Inflammatory macrophage (primary cell): ENCODE results near the gene ADAMTS6.

ENCODE experiments used
- DNase-seq, 2 donors: peaks; one replicate each; pipeline ENCODE4 v3.0.0-alpha.2; 2020 to 2022

Gene ADAMTS6

DNA sequence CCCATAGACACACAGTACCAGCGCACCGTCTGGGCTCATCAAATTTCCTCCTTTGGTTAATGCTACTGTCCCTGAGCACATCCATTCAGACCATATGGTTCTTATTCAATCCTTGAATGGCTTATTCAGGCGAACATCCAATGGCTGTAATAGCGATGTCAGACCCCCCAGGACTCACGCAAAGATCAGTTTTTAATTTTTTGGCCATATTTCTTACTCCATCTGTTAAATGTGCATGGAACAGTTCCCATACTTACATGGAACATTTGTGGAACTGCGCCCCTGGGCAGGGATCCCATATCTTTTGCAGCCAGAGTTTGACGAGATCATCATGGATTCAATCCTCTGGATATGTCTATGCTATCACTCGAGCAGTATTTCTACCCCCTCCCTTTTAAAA, 213.2 kb downstream of the ADAMTS6 start:
- DNase-seq, result no peak

DNA sequence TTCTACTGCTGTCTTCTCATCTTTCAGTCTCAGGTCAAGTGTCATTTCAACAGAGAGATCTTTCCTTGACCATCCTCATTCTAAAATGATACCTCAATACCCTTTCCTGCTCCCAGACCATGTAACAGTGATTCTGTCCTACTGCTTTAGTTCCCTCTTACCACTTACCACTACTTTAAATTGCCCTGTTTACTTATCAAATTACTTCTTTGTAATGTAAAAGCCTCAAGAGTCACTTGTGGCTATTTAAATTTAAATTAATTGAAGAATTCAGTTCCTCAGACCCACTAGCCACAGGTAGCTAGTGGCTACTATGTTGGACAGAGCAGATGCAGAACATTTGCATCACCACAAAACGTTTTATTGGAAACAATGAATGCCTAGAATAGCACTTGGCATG, 217.3 kb downstream of the ADAMTS6 start:
- no peak for DNase-seq

DNA sequence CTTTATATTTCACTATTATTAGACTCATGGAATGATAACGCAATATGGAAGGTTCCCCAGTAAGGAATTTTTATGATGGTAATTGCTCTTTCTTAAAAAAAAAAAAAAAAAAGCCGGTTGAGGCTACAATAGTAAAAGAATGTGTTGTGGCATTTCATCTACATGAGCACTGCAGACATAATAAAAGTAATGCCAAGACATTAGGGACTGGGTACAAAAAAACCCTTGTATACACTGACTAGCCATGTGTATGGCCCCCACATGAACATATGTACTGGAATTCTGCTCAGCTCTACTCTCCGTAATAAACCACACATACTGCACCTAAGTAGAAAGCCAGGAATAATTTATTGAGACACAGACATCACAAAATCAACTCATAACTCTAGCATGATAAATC, 218.4 kb downstream of the ADAMTS6 start:
- no peak for DNase-seq

DNA sequence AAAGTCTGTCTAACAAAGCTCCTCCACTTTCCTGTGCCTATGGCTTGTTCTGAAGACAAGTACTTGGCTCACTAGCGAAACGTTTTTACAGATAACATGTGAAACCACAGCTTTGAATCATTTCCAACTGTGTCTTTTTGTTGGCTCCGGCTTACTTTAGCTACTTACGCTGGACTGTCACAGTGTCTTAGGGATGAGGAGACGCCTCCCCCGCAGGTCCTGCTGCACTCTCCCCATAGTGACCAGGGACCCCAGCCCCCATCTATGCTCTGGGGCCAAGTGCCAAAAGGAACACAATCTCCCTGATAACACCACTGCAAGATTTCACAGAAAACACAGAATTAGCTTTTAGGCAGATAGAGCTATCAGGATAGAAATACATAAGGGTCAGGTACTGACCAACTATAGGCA, 219.1 kb downstream of the ADAMTS6 start:
- DNase-seq, result no peak

DNA sequence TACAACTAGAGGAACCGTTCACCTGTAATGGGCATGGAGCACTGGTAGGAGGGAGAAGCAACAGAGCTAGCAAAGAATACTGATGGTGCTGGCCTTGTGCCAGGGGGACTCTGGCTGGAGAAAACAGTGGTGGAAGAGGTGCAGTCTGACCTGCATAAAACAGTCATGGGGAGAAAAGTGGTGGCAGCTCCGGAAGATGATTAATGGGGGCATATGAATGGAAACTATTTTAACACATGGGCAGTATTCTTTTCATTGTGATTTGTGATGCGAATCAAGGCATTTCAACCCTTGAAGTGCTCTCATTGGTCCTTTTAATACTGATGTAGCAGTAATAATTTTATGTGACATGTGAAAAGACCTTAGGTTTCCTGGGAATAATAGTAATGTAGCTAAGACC, 219.6 kb downstream of the ADAMTS6 start:
- no peak for DNase-seq

DNA sequence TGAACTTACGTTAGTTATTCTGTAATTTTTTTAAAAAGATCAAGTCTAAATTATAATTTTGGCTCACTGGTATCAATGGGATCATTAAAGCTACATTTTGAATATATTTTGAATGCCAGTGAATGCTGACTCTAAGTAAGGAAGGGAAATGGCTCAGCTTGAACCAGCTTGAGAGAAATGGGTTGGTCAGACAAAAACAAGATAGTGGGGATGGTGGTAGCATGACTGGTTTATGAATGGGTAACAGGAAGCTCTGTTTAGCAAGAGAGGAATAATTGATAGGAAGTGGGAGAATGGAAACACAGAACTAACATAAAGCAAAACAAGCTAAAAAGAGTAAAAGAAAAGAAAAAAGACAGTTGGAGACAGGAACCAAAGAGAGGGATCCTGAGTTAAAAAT, 220.2 kb downstream of the ADAMTS6 start:
- DNase-seq, result no peak

DNA sequence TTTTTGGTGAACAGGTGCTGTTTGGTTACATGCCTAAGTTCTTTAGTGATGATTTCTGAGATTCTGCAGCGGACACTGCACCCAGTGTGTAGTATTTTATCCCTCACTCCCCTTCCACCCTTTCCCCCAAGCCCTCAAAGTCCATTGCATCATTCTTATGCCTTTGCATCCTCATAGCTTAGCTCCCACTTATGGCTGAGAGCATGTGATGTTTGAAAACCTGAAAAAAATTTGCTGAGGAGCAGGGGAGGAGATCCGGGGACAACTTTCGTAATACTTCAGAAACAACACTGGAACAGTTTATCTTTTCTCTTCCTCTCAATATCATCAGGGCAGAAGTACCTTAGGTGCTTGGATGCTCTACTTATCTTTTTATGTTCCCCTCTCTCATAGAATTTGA, 226.4 kb downstream of the ADAMTS6 start:
- no peak for DNase-seq

DNA sequence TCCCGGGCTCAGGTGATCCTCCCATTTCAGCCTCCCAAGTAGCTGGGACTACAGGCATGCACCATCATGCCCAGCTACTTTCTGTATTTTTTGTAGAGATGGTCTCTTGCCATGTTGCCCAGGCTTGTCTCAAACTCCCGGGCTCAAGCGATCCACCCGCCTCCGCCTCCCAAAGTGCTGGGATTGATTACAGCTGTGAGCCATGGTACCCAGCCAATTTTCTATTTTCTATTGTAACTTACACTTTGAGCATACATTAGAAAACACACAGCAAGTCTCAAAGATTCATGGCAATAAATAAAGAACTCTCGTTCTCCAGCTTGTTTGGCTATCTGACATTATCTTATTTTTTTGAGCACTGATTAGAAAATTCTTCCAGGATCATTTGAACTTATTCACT, 228.7 kb downstream of the ADAMTS6 start:
- no peak for DNase-seq

DNA sequence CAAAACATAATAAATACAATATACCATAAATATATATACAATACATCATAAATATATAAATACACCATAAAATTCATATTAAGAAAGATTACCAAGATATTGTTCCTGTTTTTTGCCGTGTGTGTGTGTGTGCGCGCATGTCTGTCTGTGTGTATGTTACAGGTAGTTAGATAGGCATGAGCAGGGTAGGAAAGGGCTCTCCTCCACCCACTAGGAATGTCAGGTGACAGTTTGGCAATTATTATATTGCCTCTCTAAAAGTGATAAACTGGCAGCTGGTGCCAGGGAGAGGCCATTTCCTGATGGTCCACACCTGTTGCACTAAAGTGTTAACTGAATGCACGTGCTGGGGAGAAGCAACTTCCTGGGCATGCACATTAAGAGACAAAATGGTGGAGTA, 232.8 kb downstream of the ADAMTS6 start:
- no peak for DNase-seq

DNA sequence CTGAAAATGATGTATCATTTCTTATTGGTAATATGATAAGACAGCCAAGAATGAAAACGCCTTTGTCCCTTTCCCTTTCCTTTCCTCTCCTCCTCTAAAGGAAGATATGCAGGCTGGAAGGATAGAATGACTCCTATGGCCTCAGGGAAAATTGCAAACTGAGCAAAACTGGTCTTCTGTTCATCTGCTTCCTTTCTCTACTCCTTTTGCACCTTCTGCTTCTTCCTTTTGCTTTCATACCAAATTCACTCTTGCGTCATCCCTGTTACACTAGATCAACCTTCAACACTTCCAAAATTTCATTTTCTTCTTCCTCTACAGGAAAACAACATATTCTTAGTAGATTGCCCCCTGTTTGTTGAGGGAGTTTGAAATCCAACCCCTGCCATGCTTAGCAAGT, 234.1 kb downstream of the ADAMTS6 start:
- DNase-seq, result no peak

DNA sequence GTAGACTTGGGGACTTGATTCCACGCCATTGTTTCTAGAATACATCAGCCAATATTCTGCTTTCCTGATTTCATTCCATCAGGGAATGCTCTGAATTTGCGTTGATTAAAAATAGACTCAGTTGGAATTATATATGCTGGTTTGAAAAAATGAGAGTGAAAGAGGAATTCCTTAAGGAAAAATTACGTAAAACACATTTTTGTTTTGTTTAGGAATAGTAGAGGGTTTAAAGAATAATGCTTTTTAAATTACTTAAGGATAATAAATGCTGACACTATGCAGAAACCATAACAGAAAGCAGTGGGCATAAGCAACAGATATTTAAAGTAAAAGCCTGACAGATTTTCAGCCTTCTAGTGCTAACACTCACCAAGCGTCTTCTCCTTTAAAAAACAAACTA, 235.0 kb downstream of the ADAMTS6 start:
- no peak for DNase-seq

DNA sequence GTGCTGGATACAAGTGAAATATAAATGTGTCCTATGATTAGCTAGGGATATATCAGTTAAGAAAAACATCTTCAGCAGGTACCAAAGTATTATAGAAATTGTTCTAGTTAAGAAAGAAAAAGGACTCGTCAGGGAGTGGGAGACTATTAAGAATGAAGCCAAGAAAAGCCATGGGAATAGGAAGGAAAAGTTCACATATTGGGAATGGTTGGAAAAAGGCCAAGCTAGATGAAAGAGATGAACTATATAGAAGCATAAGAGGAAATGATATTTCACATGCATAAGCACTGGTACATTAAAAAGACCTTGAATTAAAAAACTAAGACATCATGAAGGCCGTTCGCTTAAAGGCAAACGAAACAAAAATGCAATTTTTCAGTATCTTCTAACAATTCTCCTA, 237.7 kb downstream of the ADAMTS6 start:
- no peak for DNase-seq

DNA sequence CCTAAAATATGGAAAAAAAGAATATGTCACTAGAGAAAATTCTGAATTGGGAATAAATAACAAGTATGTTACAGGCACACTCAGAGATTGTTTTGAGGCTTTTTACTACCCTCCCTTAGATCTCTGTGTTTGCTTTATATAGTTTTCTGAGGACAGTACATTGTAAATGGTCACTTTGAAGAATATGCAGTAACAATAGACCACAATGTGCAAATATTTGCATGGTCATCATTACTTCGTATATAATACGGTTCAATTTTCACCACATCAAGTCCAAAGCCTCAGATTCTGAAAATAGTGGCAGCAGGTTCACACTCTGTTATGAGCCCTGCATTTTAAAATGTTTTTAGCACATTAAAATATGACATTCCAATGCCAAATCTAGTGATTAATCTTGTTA, 238.6 kb downstream of the ADAMTS6 start:
- no peak for DNase-seq

DNA sequence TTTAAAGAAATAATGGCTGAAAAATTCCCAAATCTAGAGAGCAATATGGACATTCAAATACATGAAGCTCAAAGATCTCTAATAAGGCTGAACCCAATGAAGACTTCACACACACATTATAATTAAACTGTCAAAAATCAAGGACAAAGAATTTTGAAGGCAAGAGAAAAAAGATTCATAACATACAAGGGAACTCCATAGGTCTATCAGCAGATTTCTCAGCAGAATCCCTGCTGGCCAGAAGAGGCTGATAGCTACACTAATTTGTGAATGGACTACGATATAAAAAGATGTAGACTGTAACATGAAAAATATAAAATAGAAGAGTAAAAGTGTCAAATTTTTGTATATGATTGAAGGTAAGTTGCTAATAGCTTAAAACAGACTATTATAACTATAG, 251.9 kb downstream of the ADAMTS6 start:
- no peak for DNase-seq

DNA sequence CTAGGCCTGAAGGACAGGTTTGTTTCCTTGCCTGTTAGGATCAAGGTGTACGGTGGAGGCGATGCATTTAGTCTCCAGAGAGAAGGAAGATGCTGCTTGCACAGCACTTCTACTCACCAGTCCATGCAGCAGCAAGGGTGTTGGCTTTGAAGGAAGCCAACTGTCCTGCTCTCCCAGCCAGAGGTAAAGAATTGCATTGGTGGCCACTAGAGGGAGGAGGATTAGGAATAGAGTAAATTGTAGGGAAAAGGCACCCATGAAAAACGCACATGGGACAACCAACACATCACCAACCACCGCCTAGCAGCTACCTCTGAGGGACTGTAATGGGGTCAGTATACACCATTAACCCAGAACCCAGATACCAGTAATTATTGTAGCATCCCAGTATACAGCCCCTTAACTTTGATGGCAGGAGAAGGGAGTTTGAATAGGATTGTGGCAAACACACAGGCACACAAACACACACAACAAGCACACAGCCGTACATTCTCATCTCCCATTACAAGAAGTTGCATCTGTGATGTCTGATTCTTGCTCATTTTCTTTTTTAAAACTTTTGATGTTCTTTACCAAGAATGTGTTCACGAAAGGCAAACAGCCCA, 267.7 kb downstream of the ADAMTS6 start:
- peak in 1 of 2 donors; percentile 1 for DNase-seq

DNA sequence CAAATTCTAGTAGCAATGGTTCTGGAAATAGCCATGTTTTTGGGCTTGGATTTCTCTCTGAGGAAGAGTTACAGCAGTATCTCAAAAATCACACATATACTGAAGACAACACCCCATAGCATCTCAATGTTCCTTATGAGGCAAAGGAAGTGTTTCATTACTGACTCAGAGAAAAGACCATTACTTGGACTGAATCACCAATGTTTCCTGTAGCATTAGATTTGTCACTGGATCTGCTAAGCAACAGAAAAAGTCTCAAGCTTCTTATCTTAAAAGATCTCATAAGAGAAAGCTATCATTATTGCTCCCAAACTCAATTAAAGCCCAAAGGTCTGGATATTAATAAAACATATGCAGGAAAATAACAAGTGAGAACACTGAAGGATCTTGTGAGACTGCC, 272.4 kb downstream of the ADAMTS6 start:
- no peak for DNase-seq

DNA sequence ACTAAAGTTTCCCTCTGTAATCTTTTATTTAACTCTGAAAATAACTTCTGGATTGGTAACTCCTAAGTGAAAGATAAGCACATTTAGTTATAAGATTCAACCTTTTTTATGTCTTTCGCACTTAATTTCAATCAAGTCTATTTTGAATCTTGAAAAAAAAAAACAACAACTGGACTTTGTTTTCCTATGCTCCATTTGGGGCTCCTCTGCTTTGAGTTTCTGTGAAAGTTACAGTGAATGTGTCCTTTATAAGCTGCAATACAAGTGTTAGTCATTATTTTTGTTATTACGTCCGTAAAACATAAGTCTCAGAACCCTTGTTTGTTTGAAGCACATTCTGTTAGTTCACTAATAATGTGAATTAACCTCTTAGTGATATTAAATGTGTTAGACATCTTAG, 276.8 kb downstream of the ADAMTS6 start:
- DNase-seq, result no peak

DNA sequence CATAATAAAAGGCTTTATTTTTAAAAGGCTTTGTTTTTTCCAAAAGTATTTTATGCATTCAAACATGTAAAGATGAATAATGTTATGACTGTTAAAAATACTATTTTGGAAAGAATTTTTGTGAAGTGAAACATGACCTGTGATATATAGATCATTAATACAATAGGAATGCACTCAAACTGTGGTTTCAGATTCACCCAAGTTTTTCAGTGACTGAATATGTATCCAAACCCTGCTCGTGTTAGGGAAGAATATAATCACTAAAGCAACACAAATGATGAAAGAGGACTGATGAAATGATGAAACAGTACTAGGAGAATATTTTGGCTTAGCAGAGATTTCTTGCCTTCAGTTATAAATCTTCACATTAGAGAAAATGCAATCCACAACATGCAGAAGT, 278.0 kb downstream of the ADAMTS6 start:
- no peak for DNase-seq

DNA sequence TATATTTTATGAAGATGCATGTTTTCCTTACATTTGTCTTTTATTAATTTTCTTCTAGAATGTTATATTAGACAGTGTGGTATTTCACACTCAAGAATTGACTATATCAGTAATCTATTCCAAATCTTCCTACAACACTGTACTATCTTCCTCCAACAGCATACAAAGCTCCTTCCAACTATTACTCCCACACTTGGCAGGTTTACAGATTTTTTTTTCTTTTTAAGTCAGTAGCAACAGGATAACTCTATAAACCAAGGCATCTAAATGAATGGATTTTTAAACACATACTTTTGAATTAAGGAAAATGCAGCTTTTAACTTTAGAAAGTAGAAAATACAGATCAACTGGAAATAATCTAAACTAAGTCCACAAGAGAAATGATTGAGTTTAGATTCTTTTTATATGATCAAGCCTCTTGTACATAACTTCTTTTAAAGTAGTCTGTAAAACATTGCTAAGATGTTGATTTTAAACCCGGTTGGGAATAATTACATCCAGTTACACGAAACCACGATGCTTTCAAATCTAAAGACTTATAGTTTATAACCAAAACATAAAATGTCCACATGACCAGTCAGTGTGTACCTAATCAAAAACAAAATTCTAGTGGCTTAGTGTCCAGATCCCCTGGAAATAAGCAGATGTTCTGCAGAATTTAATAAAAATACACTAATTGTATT, 281.6 kb downstream of the ADAMTS6 start:
- DNase-seq, result no peak

DNA sequence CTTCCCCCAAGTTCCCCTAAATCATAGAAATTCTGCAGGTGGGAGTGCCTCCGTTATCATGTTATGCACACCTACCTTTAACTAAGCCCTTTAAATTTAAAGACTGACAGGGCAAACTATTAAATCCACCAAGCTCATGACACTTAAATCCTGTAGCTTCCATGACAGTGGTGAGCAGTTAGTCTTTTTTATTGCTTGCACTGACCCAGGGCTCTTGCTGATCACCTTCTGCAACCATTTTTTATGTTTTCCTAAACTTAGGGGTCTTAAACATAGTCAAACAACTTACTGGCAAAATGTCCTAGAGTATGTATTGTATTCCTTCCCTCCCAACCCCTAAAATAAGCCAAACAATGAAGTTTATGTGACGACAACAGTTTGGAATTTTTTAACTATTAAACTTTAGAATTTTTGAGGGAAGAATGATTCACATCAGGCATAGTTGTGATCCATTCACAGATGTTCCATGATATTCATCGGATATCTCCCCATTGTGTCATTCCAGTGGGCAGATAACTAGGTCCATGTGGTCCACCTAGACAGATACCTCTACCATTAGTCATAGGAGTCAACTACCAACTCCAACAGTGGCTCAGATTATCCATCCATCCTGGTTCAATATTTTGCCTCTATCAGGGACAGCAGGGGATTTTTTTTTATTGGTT, 283.1 kb downstream of the ADAMTS6 start:
- no peak for DNase-seq

DNA sequence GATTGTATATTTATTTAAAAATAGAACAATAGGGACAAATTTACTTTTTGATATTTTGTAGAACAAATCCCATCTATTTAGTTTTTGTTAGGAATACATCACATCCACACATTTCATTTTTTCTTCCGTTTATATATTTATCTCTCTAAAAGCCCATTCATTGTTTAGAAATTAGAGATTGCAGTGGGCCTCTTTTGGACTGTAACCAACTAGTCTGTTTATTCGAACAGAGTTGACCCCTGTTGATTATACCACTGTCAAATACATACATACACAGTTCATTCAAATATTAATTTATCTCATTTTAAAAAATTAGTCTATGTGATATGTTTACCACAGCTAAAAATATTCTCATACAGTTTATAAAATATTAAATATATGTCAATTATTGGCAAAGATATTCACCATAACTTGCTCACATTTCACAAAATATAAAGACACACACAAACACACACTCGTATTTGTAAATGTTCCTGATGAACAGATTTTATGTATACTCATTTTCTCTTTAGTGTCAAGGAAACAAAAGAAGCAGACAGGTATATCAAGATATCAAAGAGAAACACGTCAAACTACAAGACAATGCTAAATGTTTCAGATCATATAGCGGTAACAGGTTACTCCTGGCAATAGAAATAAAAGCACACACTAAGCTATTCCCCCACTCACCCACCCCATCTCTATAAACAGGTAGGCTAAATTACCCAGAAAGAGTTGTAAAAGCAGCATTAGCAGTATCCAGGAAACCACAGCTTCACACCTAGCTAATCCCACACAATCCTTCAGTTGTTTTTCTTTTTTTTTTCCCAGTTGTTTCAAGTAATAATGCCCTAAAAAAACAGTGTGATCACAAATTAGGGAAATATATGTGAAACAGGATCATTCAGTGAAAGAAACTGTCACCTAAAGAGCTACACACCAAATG, 283.9 kb downstream of the ADAMTS6 start:
- no peak for DNase-seq

DNA sequence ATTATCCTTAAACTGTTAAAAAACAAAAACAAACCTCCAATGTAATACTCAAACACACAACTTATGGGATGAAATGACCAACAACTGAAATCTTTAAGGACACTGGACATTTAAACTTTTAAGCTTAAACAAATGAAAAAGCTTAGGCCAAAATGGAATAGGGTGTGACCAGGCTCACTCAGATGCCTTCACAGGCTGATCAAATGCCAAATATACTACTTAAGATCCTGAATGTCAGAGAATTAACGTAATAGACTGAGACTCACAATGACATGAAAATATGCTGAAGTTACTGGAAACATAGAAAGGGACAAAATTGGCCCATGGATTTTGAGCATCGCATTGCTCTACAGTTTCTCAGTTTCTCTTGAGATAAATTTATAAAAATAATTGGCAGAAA, 286.8 kb downstream of the ADAMTS6 start:
- DNase-seq, result no peak

DNA sequence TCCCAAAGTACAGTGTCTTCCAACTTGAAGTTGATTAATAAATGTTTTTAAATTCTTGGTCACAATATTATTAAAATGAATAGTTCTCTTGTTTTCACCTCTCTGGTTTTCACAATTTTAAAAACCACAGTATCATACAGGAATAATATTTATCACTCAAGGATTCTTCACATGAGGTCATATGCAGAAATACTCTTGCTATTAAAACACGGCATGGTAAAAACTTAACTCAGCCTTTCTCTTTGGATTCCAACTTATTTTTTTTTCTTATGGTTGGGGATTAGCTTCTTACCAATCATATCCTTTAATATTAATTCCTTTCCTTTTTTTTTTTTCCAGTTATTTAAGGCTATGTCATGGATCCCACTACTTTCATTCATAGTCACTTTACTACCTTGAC, 289.4 kb downstream of the ADAMTS6 start:
- DNase-seq, result no peak
